Measurements from ENCODE around the gene FOXR1. TPM values are rescaled to one million over a fixed set of nuclear protein-coding genes. Genes with fewer than 3 reads are reported as not detected.

The FOXR1 gene
- total RNA-seq, 1 donor from 2014 or later: not detected

DNA sequence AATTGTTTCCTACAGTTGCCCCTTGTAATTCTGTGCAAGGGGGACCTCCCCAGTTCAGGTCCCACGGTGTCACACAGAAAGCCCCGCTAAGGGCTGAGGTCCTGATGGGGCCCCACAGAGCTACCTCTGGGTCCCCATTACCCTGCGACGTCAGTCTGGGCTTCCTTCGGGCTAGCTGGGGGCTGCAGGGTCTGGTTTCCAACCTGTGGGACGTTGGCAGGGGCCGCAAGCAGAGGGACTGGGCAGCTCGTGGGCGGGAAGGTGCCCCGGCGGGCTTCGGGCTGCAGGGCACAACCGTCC lies 58.4 kb downstream of the FOXR1 start:
- Histone ChIP-seq H3K9me3 (no peaks in the 10 kb centered on the region), H3K4me3 (peak overlapping the region; percentile 97), H3K27me3 (ENCODE audit: low read depth) (no peaks in the 10 kb centered on the region), H3K4me1 (peaks cover 26% of the 10 kb centered on the region), H3K36me3 (peaks cover 21% of the 10 kb centered on the region), H3K27ac (peak overlapping the region; percentile 86)
- TF ChIP-seq, protein P1, sequence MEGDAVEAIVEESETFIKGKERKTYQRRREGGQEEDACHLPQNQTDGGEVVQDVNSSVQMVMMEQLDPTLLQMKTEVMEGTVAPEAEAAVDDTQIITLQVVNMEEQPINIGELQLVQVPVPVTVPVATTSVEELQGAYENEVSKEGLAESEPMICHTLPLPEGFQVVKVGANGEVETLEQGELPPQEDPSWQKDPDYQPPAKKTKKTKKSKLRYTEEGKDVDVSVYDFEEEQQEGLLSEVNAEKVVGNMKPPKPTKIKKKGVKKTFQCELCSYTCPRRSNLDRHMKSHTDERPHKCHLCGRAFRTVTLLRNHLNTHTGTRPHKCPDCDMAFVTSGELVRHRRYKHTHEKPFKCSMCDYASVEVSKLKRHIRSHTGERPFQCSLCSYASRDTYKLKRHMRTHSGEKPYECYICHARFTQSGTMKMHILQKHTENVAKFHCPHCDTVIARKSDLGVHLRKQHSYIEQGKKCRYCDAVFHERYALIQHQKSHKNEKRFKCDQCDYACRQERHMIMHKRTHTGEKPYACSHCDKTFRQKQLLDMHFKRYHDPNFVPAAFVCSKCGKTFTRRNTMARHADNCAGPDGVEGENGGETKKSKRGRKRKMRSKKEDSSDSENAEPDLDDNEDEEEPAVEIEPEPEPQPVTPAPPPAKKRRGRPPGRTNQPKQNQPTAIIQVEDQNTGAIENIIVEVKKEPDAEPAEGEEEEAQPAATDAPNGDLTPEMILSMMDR (IDR thresholded peaks at IDR 0.05): no peak
- DNase-seq (no peak), ATAC-seq (no peak)
- intact Hi-C loops (cut with DNase I): no loop called here

DNA sequence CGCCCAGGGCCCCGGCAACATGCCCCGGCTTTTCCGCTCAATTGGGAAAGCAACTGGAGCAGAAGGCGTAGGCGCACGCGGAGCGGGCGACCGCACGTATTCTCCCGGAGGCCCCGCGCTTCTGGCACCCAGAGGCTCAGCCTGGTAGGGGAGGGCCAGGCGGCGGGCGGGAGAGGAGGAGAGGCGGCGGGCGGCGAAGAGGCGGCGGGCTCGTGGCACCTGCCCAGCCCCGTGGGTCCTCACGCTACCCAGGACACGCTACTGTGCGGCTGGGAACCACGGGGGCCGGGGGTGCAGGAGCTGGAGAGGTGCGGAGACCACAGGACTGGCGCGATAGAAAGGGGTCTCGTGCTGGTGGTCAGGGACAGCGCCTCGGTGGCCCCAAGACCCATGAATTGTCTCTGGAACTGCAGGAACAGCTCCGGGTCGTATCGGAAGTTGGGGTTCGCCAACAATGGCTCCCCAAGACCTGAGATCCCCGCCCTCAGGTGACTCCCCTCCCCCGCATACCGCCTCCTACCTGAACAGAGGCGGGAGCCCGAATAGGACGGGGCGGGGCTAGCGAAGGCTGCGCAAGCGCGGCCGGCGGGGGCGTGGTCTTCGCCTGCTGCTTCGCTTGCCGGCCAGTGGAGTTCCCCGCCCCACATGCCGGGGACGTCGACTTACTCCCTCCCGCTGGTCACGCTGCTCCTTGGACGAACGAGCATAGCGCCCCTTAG lies 58.9 kb downstream of the FOXR1 start, which contains the start of gene SLC37A4:
TSS of gene SLC37A4 (minus strand) at position 549 of the 719 bp plus-strand sequence.
- intact Hi-C loops (cut with DNase I): no loop called here
- Histone ChIP-seq H3K9me3 (no peaks in the 10 kb centered on the region), H3K27ac (peak within 1 kb of the TSS; percentile 86), H3K27me3 (ENCODE audit: low read depth) (no peaks in the 10 kb centered on the region), H3K36me3 (peaks cover 16% of the 10 kb centered on the region), H3K4me3 (peak within 1 kb of the TSS; percentile 97), H3K4me1 (peaks cover 21% of the 10 kb centered on the region)
- ATAC-seq: peak; percentile 98 to 99
- TF ChIP-seq, protein P1 (IDR thresholded peaks at IDR 0.05): peak; percentile 88
- peak; percentile 100 for DNase-seq

Small RNA genes lying within 50 kb of the gene (microRNA-seq; reads per million reads assigned to microRNA genes)
- not detected for gene MIR3656 (ENCODE audit: borderline number of aligned reads)

Other genes with a start within 250 kb of the FOXR1 start
- gene DDX6, start 180.6 kb upstream of the FOXR1 start, total RNA-seq: 120 TPM
- 0.09 TPM for gene CXCR5, start 87.9 kb upstream of the FOXR1 start, total RNA-seq
- gene BCL9L, start 45.8 kb upstream of the FOXR1 start, total RNA-seq: 48.9 TPM
- gene UPK2, start 15.5 kb upstream of the FOXR1 start, total RNA-seq: not detected
- 51.0 TPM for gene CENATAC, start 26.4 kb downstream of the FOXR1 start, total RNA-seq
- 878 TPM for gene RPS25, start 46.6 kb downstream of the FOXR1 start, total RNA-seq
- gene TRAPPC4, start 47.0 kb downstream of the FOXR1 start, total RNA-seq: 49.7 TPM
- gene SLC37A4, start 59.1 kb downstream of the FOXR1 start, total RNA-seq: 13.2 TPM
- 115 TPM for gene HYOU1, start 85.4 kb downstream of the FOXR1 start, total RNA-seq
- gene VPS11, start 96.1 kb downstream of the FOXR1 start, total RNA-seq: 45.6 TPM
- gene HMBS, start 113.1 kb downstream of the FOXR1 start, total RNA-seq: 16.7 TPM
- 40.6 TPM for gene DPAGT1, start 130.1 kb downstream of the FOXR1 start, total RNA-seq
- gene C2CD2L, start 135.6 kb downstream of the FOXR1 start, total RNA-seq: 16.5 TPM
- 31.0 TPM for gene HINFP, start 149.8 kb downstream of the FOXR1 start, total RNA-seq
- gene ABCG4, start 177.3 kb downstream of the FOXR1 start, total RNA-seq: 0.15 TPM
- 16.5 TPM for gene NLRX1, start 197.0 kb downstream of the FOXR1 start, total RNA-seq
- gene NHERF4, start 213.7 kb downstream of the FOXR1 start, total RNA-seq: not detected
- 39.0 TPM for gene CBL, start 234.6 kb downstream of the FOXR1 start, total RNA-seq